ENCODE measurements around the gene LMOD1.
"Not testable (repeated sequence)": the region's sequence is repeated elsewhere in the genome, so short reads cannot be mapped to it uniquely, and the experiment has no call there.

The LMOD1 gene

GRCh38 chr1:201914456-201915235, 31.7 kb downstream of the LMOD1 start:
- no peak for DNase-seq (ENCODE audit: low spot score)

- no peak for DNase-seq (ENCODE audit: low spot score)
Observed at GRCh38 chr1:201912832-201913231, 33.5 kb downstream of the LMOD1 start.

GRCh38 chr1:201911826-201912571, 34.3 kb downstream of the LMOD1 start:
- DNase-seq (ENCODE audit: low spot score) = no peak

- DNase-seq (ENCODE audit: low spot score) = no peak
Observed at GRCh38 chr1:201907621-201908020, 38.7 kb downstream of the LMOD1 start.

GRCh38 chr1:201906336-201906735, 40.0 kb downstream of the LMOD1 start:
- DNase-seq (ENCODE audit: low spot score) = no peak

- no peak for DNase-seq (ENCODE audit: low spot score)
Observed at GRCh38 chr1:201905234-201905890, 41.0 kb downstream of the LMOD1 start.

- DNase-seq (ENCODE audit: low spot score) = no peak
Observed at GRCh38 chr1:201904579-201904978, 41.8 kb downstream of the LMOD1 start.

GRCh38 chr1:201903135-201903534, 43.2 kb downstream of the LMOD1 start:
- no peak for DNase-seq (ENCODE audit: low spot score)

- no peak for DNase-seq (ENCODE audit: low spot score)
Observed at GRCh38 chr1:201902198-201902597, 44.1 kb downstream of the LMOD1 start.

GRCh38 chr1:201901036-201901435, 45.3 kb downstream of the LMOD1 start:
- not testable (repeated sequence) for DNase-seq (ENCODE audit: low spot score)

GRCh38 chr1:201900476-201900875, 45.9 kb downstream of the LMOD1 start:
- no peak for DNase-seq (ENCODE audit: low spot score)

- DNase-seq (ENCODE audit: low spot score) = no peak
Observed at GRCh38 chr1:201899683-201900429, 46.5 kb downstream of the LMOD1 start.

- no peak for DNase-seq (ENCODE audit: low spot score)
Observed at GRCh38 chr1:201898992-201899391, 47.4 kb downstream of the LMOD1 start.

- DNase-seq (ENCODE audit: low spot score) = no peak
Observed at GRCh38 chr1:201898240-201898894, 48.0 kb downstream of the LMOD1 start.

- DNase-seq (ENCODE audit: low spot score) = no peak
Observed at GRCh38 chr1:201896951-201897391, 49.4 kb downstream of the LMOD1 start.

GRCh38 chr1:201895913-201896807, 50.2 kb downstream of the LMOD1 start:
- peak; percentile 87 for DNase-seq (ENCODE audit: low spot score)

- DNase-seq (ENCODE audit: low spot score) = no peak
Observed at GRCh38 chr1:201895120-201895665, 51.2 kb downstream of the LMOD1 start.

- DNase-seq (ENCODE audit: low spot score) = no peak
Observed at GRCh38 chr1:201894343-201895119, 51.8 kb downstream of the LMOD1 start.

GRCh38 chr1:201893431-201893830, 52.9 kb downstream of the LMOD1 start:
- DNase-seq (ENCODE audit: low spot score) = peak; percentile 58

All from ecto neural progenitor cell (in vitro differentiated cells).